Esophagus squamous epithelium (tissue), 4 donors: ENCODE results near the gene CITED2.

Source experiments
- POLR2A ChIP-seq, 4 donors: fragments of 450-650 bp; IDR thresholded peaks; one replicate each; pipeline ENCODE4 v1.6.1; 2017; ENCODE audit warnings: antibody characterized with exemption in 4 of 4, mild to moderate bottlenecking in 4 of 4, moderate library complexity in 3 of 4
- TF ChIP-seq, protein P1 (sequence below), 6 experiments: fragments of 450-650 bp in 4 of 6; fragments of 200-600 bp in 2 of 6; sonication (generic) in 2 of 6; IDR thresholded peaks; one replicate each; pipeline ENCODE4 v1.5.1; 2016 to 2019; ENCODE audit warnings: antibody characterized with exemption in 6 of 6, mild to moderate bottlenecking in 4 of 6, moderate library complexity in 4 of 6

DNA sequence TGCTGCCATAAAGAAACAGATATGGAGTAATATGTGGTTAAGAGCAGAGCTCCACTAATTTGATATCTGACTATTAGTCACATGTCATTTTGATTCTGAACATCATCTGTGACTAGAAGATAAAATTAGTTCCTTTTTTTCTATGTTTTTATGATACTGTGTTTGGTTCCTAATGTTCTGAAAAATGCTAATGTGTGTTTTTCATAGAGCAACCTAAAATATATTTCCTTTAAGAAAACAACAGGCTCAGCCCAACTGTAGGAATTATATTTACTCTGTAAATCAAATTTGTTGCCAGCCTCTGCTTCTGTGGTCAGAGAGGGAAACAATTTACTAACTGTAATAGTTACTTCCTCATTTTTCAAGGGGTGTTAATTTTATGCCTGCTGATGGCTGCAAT, 49.3 kb downstream of the CITED2 start:
- TF ChIP-seq, protein P1, sequence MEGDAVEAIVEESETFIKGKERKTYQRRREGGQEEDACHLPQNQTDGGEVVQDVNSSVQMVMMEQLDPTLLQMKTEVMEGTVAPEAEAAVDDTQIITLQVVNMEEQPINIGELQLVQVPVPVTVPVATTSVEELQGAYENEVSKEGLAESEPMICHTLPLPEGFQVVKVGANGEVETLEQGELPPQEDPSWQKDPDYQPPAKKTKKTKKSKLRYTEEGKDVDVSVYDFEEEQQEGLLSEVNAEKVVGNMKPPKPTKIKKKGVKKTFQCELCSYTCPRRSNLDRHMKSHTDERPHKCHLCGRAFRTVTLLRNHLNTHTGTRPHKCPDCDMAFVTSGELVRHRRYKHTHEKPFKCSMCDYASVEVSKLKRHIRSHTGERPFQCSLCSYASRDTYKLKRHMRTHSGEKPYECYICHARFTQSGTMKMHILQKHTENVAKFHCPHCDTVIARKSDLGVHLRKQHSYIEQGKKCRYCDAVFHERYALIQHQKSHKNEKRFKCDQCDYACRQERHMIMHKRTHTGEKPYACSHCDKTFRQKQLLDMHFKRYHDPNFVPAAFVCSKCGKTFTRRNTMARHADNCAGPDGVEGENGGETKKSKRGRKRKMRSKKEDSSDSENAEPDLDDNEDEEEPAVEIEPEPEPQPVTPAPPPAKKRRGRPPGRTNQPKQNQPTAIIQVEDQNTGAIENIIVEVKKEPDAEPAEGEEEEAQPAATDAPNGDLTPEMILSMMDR (IDR thresholded peaks at IDR 0.05), result no peak
- no peak for TF ChIP-seq POLR2A (IDR thresholded peaks at IDR 0.05)
